ENCODE data around the gene LYL1.

The LYL1 gene

DNA sequence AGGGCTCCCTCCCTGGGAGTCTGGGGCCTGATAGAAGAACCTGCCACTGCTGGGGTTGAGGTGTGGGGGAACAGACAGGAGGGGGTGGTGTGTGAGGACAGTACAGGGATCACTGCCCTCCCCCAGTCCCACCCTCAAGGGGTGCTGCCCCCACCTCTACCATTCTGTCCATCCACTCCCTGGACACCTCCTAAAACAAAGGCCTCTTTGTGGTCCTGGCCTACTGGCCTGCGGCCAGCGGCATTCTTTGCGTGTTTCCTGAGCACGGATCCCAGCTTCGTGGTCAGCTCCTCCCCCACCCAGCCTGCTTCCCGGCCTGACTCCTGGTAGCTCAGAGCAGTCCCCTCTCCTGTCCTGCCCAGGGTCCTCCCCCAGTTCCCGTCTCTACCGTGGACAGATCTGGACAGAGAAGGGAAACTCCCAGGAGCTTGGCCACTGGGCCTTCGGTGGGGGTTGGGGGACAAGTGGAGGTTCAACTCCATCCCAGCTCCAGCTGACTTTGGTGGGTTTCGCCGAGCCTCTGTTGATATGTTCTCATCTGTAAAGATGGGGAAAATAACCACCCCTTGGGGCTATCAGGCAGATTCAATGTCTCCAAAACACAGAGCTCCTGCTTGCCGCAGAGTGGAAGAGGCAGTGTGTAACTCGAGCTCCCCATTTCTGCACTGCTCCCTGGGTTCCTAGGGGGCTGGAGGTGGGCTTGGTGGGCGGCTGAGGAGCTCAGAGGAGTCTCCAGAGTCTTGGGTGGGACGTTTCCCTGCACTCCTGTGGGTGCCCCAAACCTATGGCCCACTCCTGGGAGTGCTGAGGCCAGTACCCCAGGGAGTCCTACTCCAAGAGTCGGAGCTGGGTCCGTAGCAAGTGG is 48.7 kb downstream of the LYL1 start:
- no peak overlapping the region for H3K9ac ChIP-seq (ENCODE audit: low read length)
- no peak overlapping the region for H3K4me3 ChIP-seq (ENCODE audit: low read length)
- no peak overlapping the region for H3K27ac ChIP-seq (ENCODE audit: low read length)
- H3K9me3 ChIP-seq (ENCODE audit: insufficient read depth, low read length): no peaks in the 10 kb centered on the region
- H3K4me2 ChIP-seq (ENCODE audit: low read length): no peak overlapping the region
- TF ChIP-seq CTCF (IDR thresholded peaks at IDR 0.05; ENCODE audit: low read depth, low read length) (no peak), EZH2phosphoT487 (IDR thresholded peaks at IDR 0.05; ENCODE audit: low read depth) (no peak)
- H3K36me3 ChIP-seq (replicated peaks; ENCODE audit: low read depth, low read length): no peaks in the 10 kb centered on the region
- H3K79me2 ChIP-seq (ENCODE audit: low read length): no peaks in the 10 kb centered on the region
- peaks cover 10% of the 10 kb centered on the region; the same call in 1 of the 2 replicates for H4K20me1 ChIP-seq (ENCODE audit: insufficient read depth, low read length)
- peaks cover 12% of the 10 kb centered on the region for H3K27me3 ChIP-seq (ENCODE audit: low read depth, low read length)
- peaks cover 17% of the 10 kb centered on the region for H3K4me1 ChIP-seq (ENCODE audit: low read length)
- H2AFZ ChIP-seq (ENCODE audit: low read depth, low read length): no peak overlapping the region

GRCh38 chr19:13053238-13053637 is 49.4 kb downstream of the LYL1 start:
- TF ChIP-seq EZH2phosphoT487 (IDR thresholded peaks at IDR 0.05; ENCODE audit: low read depth): no peak
- no peak for TF ChIP-seq CTCF (IDR thresholded peaks at IDR 0.05; ENCODE audit: low read depth, low read length)
- Histone ChIP-seq H3K27me3 (ENCODE audit: low read depth, low read length) (peaks cover 12% of the 10 kb centered on the region), H3K9me3 (ENCODE audit: insufficient read depth, low read length) (no peaks in the 10 kb centered on the region), H4K20me1 (ENCODE audit: insufficient read depth, low read length) (peaks cover 10% of the 10 kb centered on the region; the same call in 1 of the 2 replicates), H3K9ac (ENCODE audit: low read length) (no peak overlapping the region), H3K4me3 (ENCODE audit: low read length) (no peak overlapping the region), H3K27ac (ENCODE audit: low read length) (no peak overlapping the region), H3K36me3 (replicated peaks; ENCODE audit: low read depth, low read length) (no peaks in the 10 kb centered on the region), H3K79me2 (ENCODE audit: low read length) (no peaks in the 10 kb centered on the region), H3K4me2 (ENCODE audit: low read length) (no peak overlapping the region), H2AFZ (ENCODE audit: low read depth, low read length) (no peak overlapping the region), H3K4me1 (ENCODE audit: low read length) (peaks cover 17% of the 10 kb centered on the region)

DNA sequence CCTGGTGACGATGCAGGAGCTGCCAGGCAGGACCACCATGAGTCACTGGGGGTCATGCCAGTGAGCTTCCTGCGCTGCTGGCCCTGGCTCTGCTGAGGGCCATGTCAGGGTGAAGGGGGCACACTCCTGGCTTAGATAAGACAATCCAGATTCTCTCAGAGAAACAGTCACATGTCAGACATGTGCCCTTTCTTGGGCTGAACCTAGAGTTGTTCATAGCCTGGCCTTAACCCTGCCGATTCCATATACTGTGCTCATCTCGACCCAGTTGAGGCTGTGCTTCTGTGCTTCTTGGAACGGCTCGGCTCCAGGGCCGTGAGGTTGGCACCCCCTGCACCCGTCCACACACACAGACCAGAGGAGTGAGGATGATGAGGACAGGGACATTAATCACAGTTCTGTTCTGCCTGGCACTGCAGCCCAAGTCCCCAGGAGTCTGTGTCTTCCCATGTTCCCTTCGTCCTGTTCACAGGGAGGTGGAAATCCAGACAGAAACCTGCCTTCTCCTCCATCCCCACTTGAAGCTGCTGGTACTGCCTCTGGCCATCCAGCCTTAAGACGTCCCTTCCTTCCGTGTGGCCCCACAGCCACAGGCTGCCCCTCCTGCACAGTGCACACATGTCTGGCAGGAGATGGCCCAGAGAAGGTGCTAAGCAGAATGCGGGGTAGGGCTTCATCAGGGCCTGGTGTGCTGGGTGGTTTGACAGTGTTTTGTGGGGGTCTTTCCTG is 50.0 kb downstream of the LYL1 start:
- Histone ChIP-seq H3K4me1 (ENCODE audit: low read length) (peaks cover 17% of the 10 kb centered on the region), H4K20me1 (ENCODE audit: insufficient read depth, low read length) (peaks cover 10% of the 10 kb centered on the region; the same call in 1 of the 2 replicates), H3K36me3 (replicated peaks; ENCODE audit: low read depth, low read length) (no peaks in the 10 kb centered on the region), H3K9ac (ENCODE audit: low read length) (no peak overlapping the region), H3K4me2 (ENCODE audit: low read length) (0 out of 2 replicates have a peak overlapping the region, but pooled peaks have one; percentile 84), H3K79me2 (ENCODE audit: low read length) (no peaks in the 10 kb centered on the region), H3K4me3 (ENCODE audit: low read length) (no peak overlapping the region), H3K9me3 (ENCODE audit: insufficient read depth, low read length) (no peaks in the 10 kb centered on the region), H2AFZ (ENCODE audit: low read depth, low read length) (no peak overlapping the region), H3K27me3 (ENCODE audit: low read depth, low read length) (peaks cover 12% of the 10 kb centered on the region), H3K27ac (ENCODE audit: low read length) (no peak overlapping the region)
- no peak for TF ChIP-seq EZH2phosphoT487 (IDR thresholded peaks at IDR 0.05; ENCODE audit: low read depth)
- no peak for TF ChIP-seq CTCF (IDR thresholded peaks at IDR 0.05; ENCODE audit: low read depth, low read length)
